NK-92 treated with Interleukin-12 subunit alpha and Interleukin-12 subunit beta, amount 100 ng/mL, for 24 hours (cell line): ENCODE measurements around the gene TRMT2A.
A peak's percentile ranks its signal among the peaks of the same experiment; 100 is the strongest.

Source experiments
- DNase-seq: peaks from one replicate; lab custom pipeline; 2025; lab: John Stamatoyannopoulos, UW

TRMT2A gene

GRCh38 chr22:20135265-20135664 lies 18.2 kb upstream of the TRMT2A start:
- no peak for DNase-seq

DNA sequence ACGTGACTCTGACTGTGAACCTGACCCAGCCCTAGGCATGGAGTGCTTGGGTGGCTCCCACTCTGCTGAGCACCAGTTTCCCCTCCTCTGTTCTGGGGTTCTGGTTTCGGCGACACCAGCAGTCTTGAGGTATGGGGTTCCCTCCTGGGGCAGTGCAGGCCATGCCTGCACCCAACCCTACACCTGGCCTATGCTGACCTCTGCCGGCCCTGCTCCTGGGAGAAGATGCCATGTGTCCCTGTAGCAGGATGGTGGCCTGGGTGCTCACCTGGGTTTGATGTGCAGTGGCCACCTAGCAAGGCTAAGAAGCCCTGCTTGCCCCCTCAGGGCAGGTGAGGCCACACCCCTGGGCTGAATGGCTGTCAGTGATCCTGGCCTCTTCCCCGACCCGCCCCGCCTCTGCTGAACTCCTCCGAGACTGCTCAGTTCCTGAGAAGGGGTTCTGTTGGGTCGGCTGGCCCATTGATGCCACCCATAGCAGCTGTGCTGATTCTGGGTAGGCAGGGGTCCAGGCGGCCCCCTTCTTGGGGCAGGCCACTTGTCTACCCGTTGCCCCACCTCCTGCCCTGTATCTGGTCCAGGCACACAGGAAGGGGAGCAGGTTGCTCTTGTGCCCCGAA lies 17.0 kb upstream of the TRMT2A start:
- no peak for DNase-seq

GRCh38 chr22:20132686-20133246 lies 15.7 kb upstream of the TRMT2A start:
- DNase-seq = no peak

DNA sequence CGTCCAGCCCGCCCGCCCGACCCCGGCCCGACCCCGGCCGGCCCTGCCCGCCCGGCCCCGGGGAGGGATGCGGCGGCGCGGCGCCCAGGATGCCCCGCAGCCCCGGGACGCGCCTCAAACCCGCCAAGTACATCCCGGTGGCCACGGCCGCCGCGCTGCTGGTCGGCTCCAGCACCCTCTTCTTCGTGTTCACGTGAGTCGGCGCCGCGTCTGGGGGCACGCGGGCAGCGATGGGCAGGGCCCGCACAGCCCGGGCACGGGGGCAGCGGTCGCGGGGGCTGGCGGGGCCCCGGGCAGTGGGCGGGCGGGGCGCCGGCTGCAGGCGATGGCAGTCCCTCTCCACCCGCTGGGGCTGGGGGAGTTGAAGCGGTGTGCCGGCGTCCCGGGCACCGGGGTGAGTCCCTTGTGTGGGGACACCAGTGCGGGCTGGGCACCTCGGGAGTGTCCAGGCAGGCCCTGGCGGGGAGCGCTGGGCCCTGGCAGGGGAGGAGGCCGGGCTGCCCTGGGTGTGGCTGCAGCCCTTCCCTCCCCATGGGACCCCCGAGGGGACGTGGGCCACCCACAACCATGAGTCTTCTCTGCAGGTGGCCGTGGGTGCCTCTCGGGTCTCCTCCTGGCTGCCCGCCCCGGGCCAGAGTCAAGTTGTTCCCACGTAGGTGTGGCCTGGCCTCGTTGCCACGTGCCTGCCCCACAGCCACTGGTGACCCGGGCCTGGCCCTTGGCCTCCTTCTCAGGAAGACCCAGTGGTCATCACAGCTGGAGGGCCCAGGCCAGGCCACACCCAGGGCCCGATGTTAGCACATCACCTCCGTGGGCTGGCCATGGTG lies 15.0 kb upstream of the TRMT2A start:
- DNase-seq = no peak

GRCh38 chr22:20131597-20131858 lies 14.5 kb upstream of the TRMT2A start, which contains the start of gene ZDHHC8:
ZDHHC8 (plus strand) TSS chr22:20131804; CDS start chr22:20131948, 144 bp downstream.
- no peak for DNase-seq

DNA sequence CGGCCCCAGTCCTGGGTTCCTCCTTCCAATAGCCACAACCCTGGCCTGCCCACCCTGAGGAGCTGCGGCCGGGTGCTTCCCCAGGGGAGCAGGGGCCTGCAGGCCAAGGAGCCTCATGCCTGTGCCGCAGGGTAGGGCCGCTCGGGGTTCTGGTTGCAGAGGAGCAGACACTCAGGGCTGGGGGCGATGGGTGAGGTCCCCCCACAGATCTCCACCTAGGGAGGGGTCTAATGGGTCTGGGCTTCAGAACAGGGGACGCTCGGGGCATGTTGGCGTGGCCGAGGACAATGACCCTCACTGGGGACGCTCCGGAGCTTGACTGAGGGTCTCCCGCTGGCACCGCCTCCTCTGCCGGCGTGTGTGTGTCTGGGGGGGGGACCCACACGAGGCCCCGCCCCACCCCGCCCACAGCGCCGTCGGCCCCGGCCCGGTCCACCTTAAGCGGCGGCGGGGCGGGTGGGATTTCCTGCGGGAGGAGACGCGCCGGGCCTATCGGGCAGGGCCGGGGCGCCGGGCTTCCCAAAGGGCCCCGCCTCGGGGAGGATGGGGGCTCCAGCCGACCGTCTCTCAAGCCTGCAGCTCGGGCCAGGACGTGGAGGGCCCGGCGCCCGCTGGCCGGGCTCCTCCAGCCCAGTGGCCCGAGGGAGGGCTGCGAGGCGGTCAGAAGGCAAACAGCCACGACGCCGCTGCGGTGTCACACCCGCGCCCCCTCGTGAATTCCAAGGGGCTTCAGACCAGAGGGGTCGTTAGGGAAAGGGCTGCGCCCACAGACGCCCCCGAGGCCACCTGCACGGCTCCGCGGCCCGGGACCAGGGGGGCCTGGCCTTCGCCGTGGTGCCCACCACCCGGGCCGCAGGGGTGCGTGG lies 13.9 kb upstream of the TRMT2A start:
- DNase-seq = peak; percentile 55

GRCh38 chr22:20130319-20130718 lies 13.3 kb upstream of the TRMT2A start:
- no peak for DNase-seq

- no peak for DNase-seq
These were observed 12.7 kb upstream of the TRMT2A start for GRCh38 chr22:20129747-20130014.

DNA sequence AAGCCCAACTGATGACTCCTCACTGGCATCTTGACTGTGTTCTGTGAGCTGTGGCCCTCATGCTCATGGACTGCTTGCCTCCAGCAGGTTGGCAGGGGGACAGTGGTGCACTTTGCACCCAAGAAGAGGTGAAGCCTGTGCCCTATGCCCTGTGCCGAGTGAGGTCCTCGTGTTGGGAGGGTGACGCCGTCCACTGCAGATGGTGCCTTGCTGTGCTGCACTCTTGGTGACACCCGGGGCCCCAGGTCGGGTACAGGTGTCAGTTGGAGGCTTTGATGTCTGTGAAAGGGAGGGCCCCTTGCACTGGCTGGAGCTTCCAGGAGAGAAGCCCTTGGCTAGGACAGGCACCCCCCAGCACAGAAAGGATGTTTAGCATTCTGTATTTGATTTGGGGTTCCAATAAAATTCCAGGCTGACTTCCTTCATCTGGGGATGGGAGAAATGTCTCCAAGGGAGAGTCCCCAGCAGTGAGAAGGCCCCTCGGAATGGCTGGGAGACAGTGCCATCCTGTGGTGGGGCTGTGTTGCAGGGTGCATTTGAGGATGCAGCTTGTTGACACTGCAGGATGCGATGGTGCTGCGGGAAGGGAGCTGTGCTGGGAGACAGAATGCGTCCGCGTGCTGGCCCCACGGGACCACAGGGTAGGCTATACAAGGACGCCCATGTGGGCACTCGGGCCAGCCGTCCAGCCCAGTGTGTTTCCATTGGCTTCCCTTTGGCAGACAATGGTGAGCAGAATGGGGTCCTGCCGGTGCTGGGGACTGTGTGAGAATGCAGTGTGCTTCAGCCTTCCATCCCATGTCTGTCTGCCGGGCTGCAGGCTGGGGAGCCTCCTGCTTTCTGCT lies 12.1 kb upstream of the TRMT2A start:
- no peak for DNase-seq

DNA sequence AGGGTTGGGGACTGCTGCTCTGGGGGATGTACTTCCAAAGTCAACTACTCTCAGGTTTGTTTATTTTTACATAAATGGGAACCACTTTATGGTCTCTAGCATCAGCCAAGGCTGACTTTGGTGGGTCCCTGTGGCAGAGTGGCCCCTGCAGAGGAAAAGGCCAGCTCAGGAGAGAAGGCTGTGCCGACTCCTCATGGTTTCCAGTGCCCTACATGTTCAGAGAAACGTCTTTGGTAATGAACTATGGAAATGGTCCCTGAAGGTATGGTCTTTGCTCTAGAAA lies 11.5 kb upstream of the TRMT2A start:
- no peak for DNase-seq

DNA sequence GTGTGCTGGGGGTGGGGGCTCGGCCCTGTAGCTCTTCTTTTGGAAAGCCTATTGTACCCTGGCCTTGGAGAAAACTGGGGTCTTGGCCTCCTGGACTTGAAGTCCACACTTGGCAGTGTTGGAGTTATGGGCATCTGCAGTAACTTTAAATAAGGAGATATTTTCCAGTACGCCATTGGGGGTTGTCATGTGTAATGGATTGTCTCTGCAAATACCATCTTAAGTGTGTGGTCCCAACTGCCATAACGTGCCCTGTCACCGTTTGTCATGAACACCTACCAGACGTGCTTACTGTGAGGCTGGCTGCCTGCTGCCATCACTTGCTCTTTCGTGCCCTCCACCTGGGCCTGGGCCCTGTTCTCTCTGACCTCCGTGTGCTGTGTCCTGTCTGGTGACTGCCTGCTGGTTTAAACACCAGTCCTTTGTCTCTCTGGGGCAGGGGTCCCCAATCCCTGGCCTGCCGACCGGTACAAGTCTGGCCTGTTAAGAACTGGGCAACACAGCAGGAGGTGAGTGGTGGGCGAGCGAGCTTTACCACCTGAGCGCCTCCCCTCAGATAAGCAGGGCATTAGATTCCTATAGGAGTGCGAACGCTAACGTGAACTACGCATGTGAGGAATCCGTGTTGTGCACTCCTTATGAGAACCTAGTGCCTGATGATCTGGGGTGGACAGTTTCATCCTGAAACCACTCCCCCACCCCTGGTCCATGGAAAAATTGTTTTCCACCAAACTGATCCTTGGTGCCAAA lies 11.0 kb upstream of the TRMT2A start:
- no peak for DNase-seq

- no peak for DNase-seq
These were observed 10.4 kb upstream of the TRMT2A start for GRCh38 chr22:20127318-20127868.

- DNase-seq = no peak
These were observed 9.4 kb upstream of the TRMT2A start for GRCh38 chr22:20126284-20127029.

- DNase-seq = no peak
These were observed 8.5 kb upstream of the TRMT2A start for GRCh38 chr22:20125201-20126174.

DNA sequence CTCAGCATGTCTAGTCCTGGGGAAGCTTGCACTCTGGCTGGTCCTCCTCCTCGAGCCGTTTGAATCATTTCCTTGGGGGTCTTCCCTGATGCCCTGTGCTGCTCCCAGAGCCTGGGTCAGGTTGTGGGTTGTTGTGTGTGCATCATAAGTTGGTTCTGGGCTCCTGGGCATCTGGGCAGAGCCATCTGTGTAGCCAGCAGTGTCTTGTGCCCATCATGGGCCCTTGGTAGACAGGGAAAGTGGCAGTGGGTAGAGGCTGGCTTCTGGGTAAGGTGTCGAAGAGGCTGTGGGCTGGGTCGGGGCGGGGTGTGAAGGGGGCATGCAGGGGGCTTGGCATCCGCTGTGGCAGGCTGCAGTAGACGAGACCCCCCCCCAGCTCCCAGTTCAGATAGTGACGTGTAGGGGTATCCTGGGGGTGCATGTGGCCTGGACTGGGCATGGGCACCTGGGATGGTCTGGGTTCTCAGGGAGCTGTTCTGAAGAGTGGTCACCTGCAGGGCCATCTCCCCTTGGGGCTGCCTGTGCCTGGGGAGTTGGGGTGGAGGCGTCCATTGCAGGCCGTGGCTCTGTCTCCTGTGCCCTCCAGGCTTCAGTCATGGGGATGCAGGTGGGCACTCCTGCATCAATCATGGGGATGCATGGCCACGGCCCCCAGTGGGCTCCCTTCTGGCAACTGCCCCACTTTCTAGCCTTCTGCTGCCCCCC lies 7.2 kb upstream of the TRMT2A start:
- DNase-seq = no peak

GRCh38 chr22:20123366-20124082 lies 6.5 kb upstream of the TRMT2A start:
- no peak for DNase-seq

- DNase-seq = no peak
These were observed 4.9 kb upstream of the TRMT2A start for GRCh38 chr22:20121856-20122415.
